K562 (cell line): ENCODE data around the gene C17orf75. TPM values are rescaled to one million over a fixed set of nuclear protein-coding genes. Genes with fewer than 3 reads are reported as not detected.
A peak's percentile ranks its signal among the peaks of the same experiment; 100 is the strongest.

ENCODE experiments used
- MEF2A ChIP-seq: IDR thresholded peaks from 2 replicates; pipeline ENCODE4 v1.6.1; 2011; ENCODE audit warnings: low read depth, mild to moderate bottlenecking, low read length, moderate library complexity; ENCODE audit not compliant: control insufficient read depth
- RBBP5 ChIP-seq: fragments of 200-600 bp; sonication (generic); IDR thresholded peaks from 2 replicates; pipeline ENCODE4 v1.6.1; 2012; ENCODE audit warnings: borderline replicate concordance, mild to moderate bottlenecking, low read length, control low read depth, inconsistent platforms; ENCODE audit not compliant: insufficient read depth, poor library complexity, severe bottlenecking
- TRIM28 ChIP-seq: fragments of 450-650 bp; IDR thresholded peaks from 2 replicates; pipeline ENCODE4 v1.6.1; 2017
- ZNF668 ChIP-seq: fragments of 250-450 bp; sonication (Bioruptor Pico); IDR thresholded peaks from 2 replicates; pipeline ENCODE4 v1.8.0; 2022; ENCODE audit warnings: mild to moderate bottlenecking, inconsistent platforms
- ZNF766 ChIP-seq: fragments of 200-800 bp; sonication (Bioruptor generic); conservative IDR thresholded peaks from 2 replicates; pipeline ENCODE4 v1.6.1; 2016; ENCODE audit warnings: missing genetic modification characterization, missing compliant biosample characterization
- polyA plus RNA-seq, 8 experiments: library from polyadenylated mRNA; depleted of rRNA in 4 of 8; stranded (reverse) in 5 of 8; unstranded in 3 of 8; fragments of >200 nt; fragmentation: Nextera tagmentation in 2 of 8; fragmentation: Illumina TruSeq in 1 of 8; extraction: Ambion mirVana in 2 of 8; extraction: Trizol in 1 of 8; gene quantifications; 2 replicates each; pipeline versions ENCODE4 v1.2.1 to v1.2.3, GENCODE V29; 2011 to 2014; ENCODE audit warnings: inconsistent platforms in 1 of 8, missing spikeins in 1 of 8
- total RNA-seq, 7 experiments: library from RNA; depleted of rRNA in 6 of 7; stranded (reverse); fragments of >200 nt in 6 of 7; fragmentation: Illumina TruSeq in 2 of 7; extraction: Trizol in 2 of 7; gene quantifications; 2 replicates each; pipeline versions ENCODE4 v1.2.1 to v1.2.3, GENCODE V29; 2011 to 2021; ENCODE audit warnings: low replicate concordance in 1 of 7
- TF ChIP-seq, protein P1 (sequence below): fragments of 450-650 bp; IDR thresholded peaks from 2 replicates; pipeline ENCODE4 v1.6.1; 2018; ENCODE audit not compliant: partially characterized antibody
- TF ChIP-seq, protein P2 (sequence below): sonication (generic); formaldehyde crosslinking; IDR thresholded peaks from 2 replicates; pipeline ENCODE4 v1.8.0; 2022; ENCODE audit warnings: missing genetic modification reagents, mild to moderate bottlenecking, moderate library complexity, borderline replicate concordance
- TF ChIP-seq, protein P3 (sequence below), 2 experiments: fragments of 450-650 bp in 1 of 2; sonication (generic) in 1 of 2; formaldehyde crosslinking in 1 of 2; IDR thresholded peaks in 1 of 2; conservative IDR thresholded peaks in 1 of 2; 2 replicates each; pipeline versions ENCODE4 v1.6.1 to v1.8.1; 2016 to 2023; ENCODE audit warnings: mild to moderate bottlenecking in 2 of 2, moderate library complexity in 2 of 2, inconsistent platforms in 1 of 2, missing genetic modification reagents in 1 of 2
- TF ChIP-seq, protein P4 (sequence below), 2 experiments: fragments of 450-650 bp; formaldehyde crosslinking in 1 of 2; IDR thresholded peaks; 2 replicates each; pipeline versions ENCODE4 v1.4.0 to v1.6.1; 2014 to 2020; ENCODE audit warnings: mild to moderate bottlenecking in 2 of 2, borderline replicate concordance in 1 of 2, low read depth in 1 of 2

Gene C17orf75
- total and polyA plus RNA-seq, 9 of the 15 experiments (the other 6 are each of a cell fraction or from before 2014, with no cell fraction given): 15.5 to 55.7 (median 18.5) TPM

DNA sequence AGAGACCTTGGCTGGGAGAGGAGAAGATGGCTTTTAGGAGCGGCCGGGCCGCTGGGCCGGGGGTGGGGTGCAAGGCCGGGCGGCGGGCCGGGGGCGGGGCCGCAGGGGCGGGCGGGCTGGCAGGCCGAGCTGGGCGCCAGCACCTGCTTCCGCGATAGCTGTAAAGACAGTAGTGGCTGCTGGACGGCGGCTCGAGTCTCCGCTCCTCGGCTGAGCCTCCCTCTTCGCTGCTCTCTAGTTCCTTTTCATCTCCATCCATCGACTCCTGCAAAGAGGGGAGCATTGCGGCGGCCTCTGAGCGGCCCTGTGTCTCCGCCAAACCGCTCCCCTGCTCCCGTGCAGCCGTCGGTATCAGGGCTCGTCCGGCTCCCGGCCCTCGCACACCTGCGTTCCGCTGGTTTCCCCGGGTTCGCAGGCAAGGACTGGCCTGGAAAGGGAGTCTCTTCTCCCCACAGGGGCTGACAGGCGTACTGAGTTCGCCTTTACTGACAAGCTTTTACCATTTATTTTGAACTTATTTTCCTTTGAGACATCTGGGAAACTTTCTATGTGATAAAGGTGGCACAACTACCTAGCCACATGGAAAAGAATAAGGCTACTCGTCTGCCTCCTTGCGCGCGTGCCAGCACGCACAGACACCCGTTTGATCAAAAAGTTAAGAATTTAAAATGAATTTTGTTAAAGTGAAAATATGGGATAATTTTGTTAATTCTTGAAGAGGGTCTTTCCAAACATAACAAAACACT, at the start of gene C17orf75 (continued):
- TF ChIP-seq, protein P1, sequence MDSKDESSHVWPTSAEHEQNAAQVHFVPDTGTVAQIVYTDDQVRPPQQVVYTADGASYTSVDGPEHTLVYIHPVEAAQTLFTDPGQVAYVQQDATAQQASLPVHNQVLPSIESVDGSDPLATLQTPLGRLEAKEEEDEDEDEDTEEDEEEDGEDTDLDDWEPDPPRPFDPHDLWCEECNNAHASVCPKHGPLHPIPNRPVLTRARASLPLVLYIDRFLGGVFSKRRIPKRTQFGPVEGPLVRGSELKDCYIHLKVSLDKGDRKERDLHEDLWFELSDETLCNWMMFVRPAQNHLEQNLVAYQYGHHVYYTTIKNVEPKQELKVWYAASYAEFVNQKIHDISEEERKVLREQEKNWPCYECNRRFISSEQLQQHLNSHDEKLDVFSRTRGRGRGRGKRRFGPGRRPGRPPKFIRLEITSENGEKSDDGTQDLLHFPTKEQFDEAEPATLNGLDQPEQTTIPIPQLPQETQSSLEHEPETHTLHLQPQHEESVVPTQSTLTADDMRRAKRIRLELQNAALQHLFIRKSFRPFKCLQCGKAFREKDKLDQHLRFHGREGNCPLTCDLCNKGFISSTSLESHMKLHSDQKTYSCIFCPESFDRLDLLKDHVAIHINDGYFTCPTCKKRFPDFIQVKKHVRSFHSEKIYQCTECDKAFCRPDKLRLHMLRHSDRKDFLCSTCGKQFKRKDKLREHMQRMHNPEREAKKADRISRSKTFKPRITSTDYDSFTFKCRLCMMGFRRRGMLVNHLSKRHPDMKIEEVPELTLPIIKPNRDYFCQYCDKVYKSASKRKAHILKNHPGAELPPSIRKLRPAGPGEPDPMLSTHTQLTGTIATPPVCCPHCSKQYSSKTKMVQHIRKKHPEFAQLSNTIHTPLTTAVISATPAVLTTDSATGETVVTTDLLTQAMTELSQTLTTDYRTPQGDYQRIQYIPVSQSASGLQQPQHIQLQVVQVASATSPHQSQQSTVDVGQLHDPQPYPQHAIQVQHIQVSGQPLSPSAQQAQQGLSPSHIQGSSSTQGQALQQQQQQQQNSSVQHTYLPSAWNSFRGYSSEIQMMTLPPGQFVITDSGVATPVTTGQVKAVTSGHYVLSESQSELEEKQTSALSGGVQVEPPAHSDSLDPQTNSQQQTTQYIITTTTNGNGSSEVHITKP: peak; percentile 51
- TF ChIP-seq TRIM28: peak; percentile 84
- TF ChIP-seq ZNF766: 0 out of 2 replicates have a peak, but pooled peaks have one; percentile 28
- TF ChIP-seq RBBP5: peak; percentile 91
- TF ChIP-seq, protein P2, sequence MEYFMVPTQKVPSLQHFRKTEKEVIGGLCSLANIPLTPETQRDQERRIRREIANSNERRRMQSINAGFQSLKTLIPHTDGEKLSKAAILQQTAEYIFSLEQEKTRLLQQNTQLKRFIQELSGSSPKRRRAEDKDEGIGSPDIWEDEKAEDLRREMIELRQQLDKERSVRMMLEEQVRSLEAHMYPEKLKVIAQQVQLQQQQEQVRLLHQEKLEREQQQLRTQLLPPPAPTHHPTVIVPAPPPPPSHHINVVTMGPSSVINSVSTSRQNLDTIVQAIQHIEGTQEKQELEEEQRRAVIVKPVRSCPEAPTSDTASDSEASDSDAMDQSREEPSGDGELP (CRISPR knock-in tag): peak; percentile 78
- TF ChIP-seq, protein P3, sequence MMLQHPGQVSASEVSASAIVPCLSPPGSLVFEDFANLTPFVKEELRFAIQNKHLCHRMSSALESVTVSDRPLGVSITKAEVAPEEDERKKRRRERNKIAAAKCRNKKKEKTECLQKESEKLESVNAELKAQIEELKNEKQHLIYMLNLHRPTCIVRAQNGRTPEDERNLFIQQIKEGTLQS (IDR thresholded peaks at IDR 0.05): no peak
- TF ChIP-seq, protein P3 (CRISPR knock-in tag; conservative IDR thresholded peaks at IDR 0.05): 0 out of 2 replicates have a peak, but pooled peaks have one; percentile 25
- TF ChIP-seq MEF2A: peak; percentile 55; the same call in 1 of the 2 replicates
- no peak for TF ChIP-seq ZNF668 (CRISPR knock-in tag)
- TF ChIP-seq, protein P4, sequence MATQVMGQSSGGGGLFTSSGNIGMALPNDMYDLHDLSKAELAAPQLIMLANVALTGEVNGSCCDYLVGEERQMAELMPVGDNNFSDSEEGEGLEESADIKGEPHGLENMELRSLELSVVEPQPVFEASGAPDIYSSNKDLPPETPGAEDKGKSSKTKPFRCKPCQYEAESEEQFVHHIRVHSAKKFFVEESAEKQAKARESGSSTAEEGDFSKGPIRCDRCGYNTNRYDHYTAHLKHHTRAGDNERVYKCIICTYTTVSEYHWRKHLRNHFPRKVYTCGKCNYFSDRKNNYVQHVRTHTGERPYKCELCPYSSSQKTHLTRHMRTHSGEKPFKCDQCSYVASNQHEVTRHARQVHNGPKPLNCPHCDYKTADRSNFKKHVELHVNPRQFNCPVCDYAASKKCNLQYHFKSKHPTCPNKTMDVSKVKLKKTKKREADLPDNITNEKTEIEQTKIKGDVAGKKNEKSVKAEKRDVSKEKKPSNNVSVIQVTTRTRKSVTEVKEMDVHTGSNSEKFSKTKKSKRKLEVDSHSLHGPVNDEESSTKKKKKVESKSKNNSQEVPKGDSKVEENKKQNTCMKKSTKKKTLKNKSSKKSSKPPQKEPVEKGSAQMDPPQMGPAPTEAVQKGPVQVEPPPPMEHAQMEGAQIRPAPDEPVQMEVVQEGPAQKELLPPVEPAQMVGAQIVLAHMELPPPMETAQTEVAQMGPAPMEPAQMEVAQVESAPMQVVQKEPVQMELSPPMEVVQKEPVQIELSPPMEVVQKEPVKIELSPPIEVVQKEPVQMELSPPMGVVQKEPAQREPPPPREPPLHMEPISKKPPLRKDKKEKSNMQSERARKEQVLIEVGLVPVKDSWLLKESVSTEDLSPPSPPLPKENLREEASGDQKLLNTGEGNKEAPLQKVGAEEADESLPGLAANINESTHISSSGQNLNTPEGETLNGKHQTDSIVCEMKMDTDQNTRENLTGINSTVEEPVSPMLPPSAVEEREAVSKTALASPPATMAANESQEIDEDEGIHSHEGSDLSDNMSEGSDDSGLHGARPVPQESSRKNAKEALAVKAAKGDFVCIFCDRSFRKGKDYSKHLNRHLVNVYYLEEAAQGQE (IDR thresholded peaks at IDR 0.05; ENCODE audit: borderline replicate concordance): 0 out of 2 replicates have a peak, but pooled peaks have one; percentile 12
- TF ChIP-seq, protein P4 (CRISPR knock-in tag; IDR thresholded peaks at IDR 0.05; ENCODE audit: low read depth): no peak
